ENCODE measurements around the gene KTN1.

The KTN1 gene

GRCh38 chr14:55579724-55580469 lies at the start of gene KTN1:
Gene KTN1, plus strand, starts transcription at chr14:55580207. Its CDS starts 31,842 bp downstream, at chr14:55612049.
- peak in 53 of 56 donors; percentile 27 to 85 (median 65) for DNase-seq

GRCh38 chr14:55530464-55530863 lies 49.5 kb upstream of the KTN1 start:
- DNase-seq: no peak

GRCh38 chr14:55532645-55533344 lies 47.2 kb upstream of the KTN1 start:
- no peak for DNase-seq

GRCh38 chr14:55533960-55534359 lies 46.0 kb upstream of the KTN1 start:
- no peak for DNase-seq

- no peak for DNase-seq
These were observed 44.3 kb upstream of the KTN1 start for GRCh38 chr14:55535516-55536203.

- DNase-seq: no peak
These were observed 43.8 kb upstream of the KTN1 start for GRCh38 chr14:55536204-55536708.

GRCh38 chr14:55537782-55538181 lies 42.2 kb upstream of the KTN1 start:
- no peak for DNase-seq

GRCh38 chr14:55539975-55540374 lies 40.0 kb upstream of the KTN1 start:
- DNase-seq: no peak

- no peak for DNase-seq
These were observed 38.9 kb upstream of the KTN1 start for GRCh38 chr14:55540847-55541773.

GRCh38 chr14:55545779-55546178 lies 34.2 kb upstream of the KTN1 start:
- DNase-seq: no peak

GRCh38 chr14:55546212-55546874 lies 33.7 kb upstream of the KTN1 start:
- no peak for DNase-seq

- DNase-seq: no peak
These were observed 32.2 kb upstream of the KTN1 start for GRCh38 chr14:55547650-55548315.

GRCh38 chr14:55553791-55554190 lies 26.2 kb upstream of the KTN1 start:
- DNase-seq: no peak

- DNase-seq: peak in 25 of 56 donors; percentile 1 to 71 (median 12)
These were observed 22.9 kb upstream of the KTN1 start for GRCh38 chr14:55556929-55557623.

- DNase-seq: no peak
These were observed 17.9 kb upstream of the KTN1 start for GRCh38 chr14:55562135-55562534.

GRCh38 chr14:55568618-55569017 lies 11.4 kb upstream of the KTN1 start:
- no peak for DNase-seq

- DNase-seq: no peak
These were observed 8.7 kb upstream of the KTN1 start for GRCh38 chr14:55571125-55571889.

GRCh38 chr14:55572578-55572977 lies 7.4 kb upstream of the KTN1 start:
- no peak for DNase-seq

All from nucleus accumbens (tissue), 56 donors.